GM23338 (cell line): ENCODE measurements around the gene C2CD2L. TPM values are rescaled to one million over a fixed set of nuclear protein-coding genes. Genes with fewer than 3 reads are reported as not detected.

Source experiments
- ATAC-seq: fragments of 200-7000 bp; cut with Tn5 transposase; 3 replicates; pipeline ENCODE4 v1.9.1; 2020
- DNase-seq: peaks from one replicate; pipeline ENCODE4 v3.0.0-alpha.2; 2015; ENCODE audit warnings: low spot score
- H2AFZ ChIP-seq: fragments of 200-600 bp; sonication (generic); 2 replicates; pipeline ENCODE4 v1.8.0; 2016; ENCODE audit warnings: antibody characterized with exemption, mild to moderate bottlenecking, moderate library complexity
- H3F3A ChIP-seq: fragments of 200-600 bp; sonication (generic); replicated peaks from 2 replicates; pipeline ENCODE4 v1.8.0; 2017; ENCODE audit warnings: antibody characterized with exemption, mixed run types, low read depth
- H3K27ac ChIP-seq: fragments of 200-600 bp; sonication (generic); 2 replicates; pipeline ENCODE4 v1.6.1; 2016; ENCODE audit warnings: low read depth
- H3K27me3 ChIP-seq: fragments of 200-600 bp; sonication (generic); 2 replicates; pipeline ENCODE4 v1.8.0; 2016; ENCODE audit warnings: mild to moderate bottlenecking, mixed run types, moderate library complexity; ENCODE audit not compliant: insufficient read depth
- H3K36me3 ChIP-seq: fragments of 200-600 bp; sonication (generic); 2 replicates; pipeline ENCODE4 v1.8.0; 2016; ENCODE audit warnings: mild to moderate bottlenecking; ENCODE audit not compliant: insufficient read depth
- H3K4me1 ChIP-seq: fragments of 200-600 bp; sonication (generic); 2 replicates; pipeline ENCODE4 v1.8.0; 2016; ENCODE audit warnings: mild to moderate bottlenecking, moderate library complexity; ENCODE audit not compliant: insufficient read depth
- H3K4me2 ChIP-seq: fragments of 200-600 bp; sonication (generic); 2 replicates; pipeline ENCODE4 v1.7.1; 2017; ENCODE audit warnings: mixed run types
- H3K4me3 ChIP-seq: fragments of 200-600 bp; sonication (generic); 2 replicates; pipeline ENCODE4 v1.6.1; 2016; ENCODE audit warnings: mixed run types
- H3K79me2 ChIP-seq: fragments of 200-600 bp; sonication (generic); replicated peaks from 2 replicates; pipeline ENCODE4 v1.8.0; 2017; ENCODE audit warnings: mild to moderate bottlenecking; ENCODE audit not compliant: insufficient read depth
- H3K9me2 ChIP-seq: fragments of 200-600 bp; sonication (generic); 2 replicates; pipeline ENCODE4 v1.8.0; 2017; ENCODE audit not compliant: insufficient read depth
- H4K20me1 ChIP-seq: fragments of 200-600 bp; sonication (generic); replicated peaks from 2 replicates; pipeline ENCODE4 v1.8.0; 2017; ENCODE audit warnings: mild to moderate bottlenecking; ENCODE audit not compliant: insufficient read depth
- H3K27ac Mint-ChIP-seq: 2 replicates; pipeline ENCODE4 v1.8.0; 2020; ENCODE audit warnings: inconsistent platforms, mild to moderate bottlenecking, moderate library complexity, mixed read lengths
- H3K27me3 Mint-ChIP-seq: 3 replicates; pipeline ENCODE4 v1.8.0; 2022; ENCODE audit warnings: low read depth, mild to moderate bottlenecking, moderate library complexity, mixed read lengths, inconsistent platforms; ENCODE audit not compliant: insufficient read depth, poor library complexity
- H3K36me3 Mint-ChIP-seq: 3 replicates; pipeline ENCODE4 v1.8.0; 2021; ENCODE audit warnings: low read depth, mild to moderate bottlenecking, inconsistent platforms, moderate library complexity, mixed read lengths
- H3K4me1 Mint-ChIP-seq: 3 replicates; pipeline ENCODE4 v1.8.0; 2020; ENCODE audit warnings: mild to moderate bottlenecking, inconsistent platforms, mixed read lengths
- H3K4me3 Mint-ChIP-seq: 3 replicates; pipeline ENCODE4 v1.8.0; 2021; ENCODE audit warnings: moderate library complexity, mild to moderate bottlenecking, inconsistent platforms, mixed read lengths
- H3K9me3 Mint-ChIP-seq: 3 replicates; pipeline ENCODE4 v1.8.0; 2020; ENCODE audit warnings: moderate library complexity, mild to moderate bottlenecking, inconsistent platforms, mixed read lengths
- CREB1 ChIP-seq: fragments of 250-450 bp; sonication (Bioruptor Pico); IDR thresholded peaks from 2 replicates; pipeline ENCODE4 v1.5.0; 2020; ENCODE audit warnings: low read depth, mild to moderate bottlenecking, moderate library complexity
- ETS1 ChIP-seq: IDR thresholded peaks from 2 replicates; pipeline ENCODE4 v1.6.1; 2016; ENCODE audit warnings: antibody characterized with exemption
- EZH2 ChIP-seq: fragments of 200-600 bp; sonication (generic); IDR thresholded peaks from one replicate; pipeline ENCODE4 v1.8.0; 2017; ENCODE audit warnings: antibody characterized with exemption, mild to moderate bottlenecking, low read depth; ENCODE audit not compliant: unreplicated experiment
- POLR2AphosphoS5 ChIP-seq: IDR thresholded peaks from 2 replicates; pipeline ENCODE4 v1.6.1; 2016; ENCODE audit warnings: antibody characterized with exemption, low read depth
- REST ChIP-seq: IDR thresholded peaks from one replicate; pipeline ENCODE4 v1.6.1; 2018; ENCODE audit warnings: antibody characterized with exemption; ENCODE audit not compliant: unreplicated experiment
- STAT1 ChIP-seq: IDR thresholded peaks from one replicate; pipeline ENCODE4 v1.6.1; 2016; ENCODE audit warnings: antibody characterized with exemption; ENCODE audit not compliant: unreplicated experiment
- ZNF331 ChIP-seq: fragments of 250-450 bp; sonication (Bioruptor Pico); IDR thresholded peaks from 2 replicates; pipeline ENCODE4 v1.5.0; 2020; ENCODE audit warnings: low read depth, mild to moderate bottlenecking, moderate library complexity
- ZNF462 ChIP-seq: fragments of 250-450 bp; sonication (Bioruptor Pico); IDR thresholded peaks from 2 replicates; pipeline ENCODE4 v1.5.0; 2020; ENCODE audit warnings: mild to moderate bottlenecking, moderate library complexity
- polyA plus RNA-seq: library from polyadenylated mRNA; unstranded; fragments of >200 nt; fragmentation: Nextera tagmentation; extraction: Ambion mirVana; gene quantifications from 2 replicates; pipeline ENCODE4 v1.2.1, GENCODE V29; 2016
- total RNA-seq: library from RNA; depleted of rRNA; stranded (reverse); fragments of >200 nt; shearing (Covaris generic); gene quantifications from 2 replicates; pipeline ENCODE4 v1.2.3, GENCODE V29; 2014

The C2CD2L gene
- total and polyA plus RNA-seq, 2 experiments from 2014 or later: 1.4 to 4.4 TPM

GRCh38 chr11:119157063-119157462, 49.9 kb downstream of the C2CD2L start:
- no peaks in the 10 kb centered on the region for H3K9me2 ChIP-seq

More at GRCh38 chr11:119157063-119157462, 49.9 kb downstream of the C2CD2L start:
- Mint-ChIP-seq H3K27ac (no peak overlapping the region), H3K4me1 (peaks cover 8% of the 10 kb centered on the region), H3K9me3 (no peaks in the 10 kb centered on the region), H3K36me3 (no peaks in the 10 kb centered on the region; the same call in 1 of the 3 replicates), H3K4me3 (no peak overlapping the region), H3K27me3 (peaks cover 14% of the 10 kb centered on the region)
- Histone ChIP-seq H3K27me3 (no peaks in the 10 kb centered on the region), H3K79me2 (no peaks in the 10 kb centered on the region), H3K4me3 (no peak overlapping the region), H2AFZ (no peak overlapping the region), H4K20me1 (no peaks in the 10 kb centered on the region), H3F3A (0 out of 2 replicates have a peak, but pooled peaks cover 2% of the 10 kb centered on the region), H3K4me1 (no peaks in the 10 kb centered on the region), H3K27ac (no peak overlapping the region), H3K36me3 (no peaks in the 10 kb centered on the region), H3K4me2 (no peak overlapping the region)
- TF ChIP-seq STAT1 (no peak), CREB1 (CRISPR knock-in tag) (no peak), ZNF462 (CRISPR knock-in tag) (no peak), EZH2 (no peak), ZNF331 (CRISPR knock-in tag) (no peak), POLR2AphosphoS5 (no peak), REST (peak; percentile 29), ETS1 (no peak)
- DNase-seq (no peak), ATAC-seq (no peak)
